ENCODE results near the gene COLGALT1. TPM values are rescaled to one million over a fixed set of nuclear protein-coding genes. Genes with fewer than 3 reads are reported as not detected.

The COLGALT1 gene
- total and polyA plus RNA-seq, 2 of the 8 experiments (the other 6 are each of a cell fraction or from before 2014, with no cell fraction given), result 44.7 to 58.1 TPM

DNA sequence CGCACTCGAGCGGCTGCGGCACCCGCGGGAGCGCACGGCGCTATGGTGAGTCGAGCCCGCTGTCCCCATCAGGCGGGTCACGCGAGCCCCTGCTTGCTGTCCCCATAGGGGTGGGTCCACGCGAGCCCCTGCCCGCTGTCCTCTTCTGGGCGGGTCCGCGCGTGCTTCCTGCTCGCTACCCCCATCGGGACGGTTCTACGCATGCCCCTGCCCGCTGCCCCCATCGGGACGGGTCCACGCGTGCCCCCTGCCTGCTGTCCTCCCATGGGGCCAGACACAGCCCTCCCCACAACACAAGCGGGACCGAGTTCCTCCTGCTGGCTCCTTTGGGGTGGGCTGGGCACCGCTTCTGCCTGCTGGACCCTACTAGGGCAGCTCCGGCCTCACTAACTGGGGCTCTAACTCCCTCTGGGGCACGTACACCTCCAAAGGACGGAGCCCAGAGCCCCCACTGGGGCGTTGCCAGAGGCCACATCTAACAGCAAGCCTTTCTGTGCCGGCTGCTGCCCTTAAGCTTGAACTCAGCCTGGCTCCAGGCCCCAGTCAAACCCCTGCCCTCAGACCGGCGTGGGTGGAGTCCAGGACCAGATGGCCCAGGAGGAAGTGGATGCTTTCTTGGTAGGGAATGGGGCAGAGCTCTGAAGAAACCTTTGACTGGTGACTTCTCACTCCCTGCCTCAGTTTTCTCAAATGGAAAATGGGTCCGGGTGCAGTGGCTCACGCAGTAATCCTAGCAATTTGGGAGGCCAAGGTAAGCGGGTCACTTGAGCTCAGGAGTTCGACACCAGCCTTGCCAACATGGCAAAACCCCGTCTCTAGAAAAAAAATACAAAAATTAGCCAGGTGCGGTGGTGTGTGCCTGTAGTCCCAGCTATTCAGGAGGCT, 722 bp downstream of the COLGALT1 start:
- 0 out of 2 replicates have a peak overlapping the region, but pooled peaks have one; percentile 2 for H4K8ac ChIP-seq (ENCODE audit: extremely low read depth, insufficient read depth, low read length)
- H3K14ac ChIP-seq (ENCODE audit: insufficient read length), result no peak overlapping the region
- no peak overlapping the region for H4K5ac ChIP-seq (ENCODE audit: insufficient read length, low read depth, low read length)
- H3K4me2 ChIP-seq (ENCODE audit: insufficient read depth in 1 of 2, low read depth in 2 of 2, low read length in 2 of 2), result peak overlapping the region; percentile 78 to 93
- H4K91ac ChIP-seq (replicated peaks; ENCODE audit: insufficient read length, low read length), result no peak overlapping the region
- no peak overlapping the region for H2BK120ac ChIP-seq (replicated peaks; ENCODE audit: low read depth, low read length)
- no peaks in the 10 kb centered on the region for H3K79me1 ChIP-seq (ENCODE audit: low read depth, low read length)
- no peaks in the 10 kb centered on the region for H3K9me3 ChIP-seq (ENCODE audit: insufficient read depth in 2 of 2, low read depth in 1 of 2, low read length in 1 of 2)
- H3K36me3 ChIP-seq (ENCODE audit: control insufficient read depth in 2 of 4, insufficient read depth in 4 of 4, low read length in 3 of 4), result peaks cover 0 to 4% (median 0%) of the 10 kb centered on the region in 4 experiments; a peak in 1 of 8 replicates
- peak overlapping the region; percentile 45 to 78 (median 54); a peak in 6 of 7 replicates for H3K9ac ChIP-seq (replicated peaks in 1 of 4; ENCODE audit: extremely low read depth in 1 of 4, low read depth in 3 of 4, low read length in 3 of 4)
- peaks cover 2 to 4% of the 10 kb centered on the region in 2 experiments for H4K20me1 ChIP-seq (replicated peaks in 1 of 2; ENCODE audit: control insufficient read depth in 1 of 2, insufficient read depth in 2 of 2, low read length in 2 of 2)
- H3K4ac ChIP-seq (replicated peaks; ENCODE audit: insufficient read length, low read depth, low read length), result peak overlapping the region; percentile 38
- no peak overlapping the region for H2AK5ac ChIP-seq (ENCODE audit: low read depth, low read length)
- no peaks in the 10 kb centered on the region; a peak in 1 of 4 replicates for H3K79me2 ChIP-seq (ENCODE audit: control insufficient read depth in 1 of 2, insufficient read depth in 2 of 2, low read length in 2 of 2)
- FAIRE-seq (no peak), DNase-seq (ENCODE audit: low read depth in 1 of 2, low spot score in 2 of 2) (peak in 1 of 2 experiments; percentile 67)
- POLR2A ChIA-PET (ENCODE audit: partially characterized antibody), result interaction anchor here (0.6 to 1.0 kb wide), 4 partner anchors 21 to 299 kb away, joined by 3 to 4 read pairs (median 4); partner anchors contain the start of gene B3GNT3
- H2AFZ ChIP-seq (ENCODE audit: low read length), result no peak overlapping the region
- H3K4me3 ChIP-seq (ENCODE audit: extremely low read depth in 1 of 4, insufficient read depth in 2 of 4, low read depth in 3 of 4, low read length in 4 of 4), result peak overlapping the region; percentile 65 to 84 (median 66)
- no peak overlapping the region for H2BK12ac ChIP-seq (ENCODE audit: low read depth, low read length)
- CTCF ChIA-PET (ENCODE audit: partially characterized antibody), result interaction anchor here (0.6 to 4.8 kb wide), 12 partner anchors 9 to 440 kb away, joined by 3 to 28 read pairs (median 4); partner anchors contain the start of gene NXNL1
- H3K23me2 ChIP-seq (ENCODE audit: low read depth, low read length), result peaks cover 9% of the 10 kb centered on the region; the same call in 1 of the 2 replicates
- no peak overlapping the region for H2BK5ac ChIP-seq (ENCODE audit: low read depth, low read length)
- no peak overlapping the region; the same call in 1 of the 2 replicates for H2BK15ac ChIP-seq (ENCODE audit: low read length)
- WGBS, 2 experiments (ENCODE audit: extremely low coverage in 1 of 2, insufficient coverage in 1 of 2, insufficient read length in 1 of 2, insufficient replicate concordance in 2 of 2, low coverage in 1 of 2, low lambda C conversion rate in 2 of 2, missing lambda C conversion rate in 1 of 2), result 16% methylated on average over 42 of the region's 46 CpGs; no CpG with 5 or more reads in 1 of the 2 experiments
- H3K27ac ChIP-seq (ENCODE audit: low read depth, low read length), result no peak overlapping the region
- H3K4me1 ChIP-seq (replicated peaks in 1 of 4; ENCODE audit: control insufficient read depth in 3 of 4, insufficient read depth in 4 of 4, low read length in 3 of 4), result peaks cover 0 to 7% (median 3%) of the 10 kb centered on the region in 4 experiments; a peak in 5 of 7 replicates
- H2BK20ac ChIP-seq (ENCODE audit: low read length), result no peak overlapping the region
- H3K56ac ChIP-seq (replicated peaks; ENCODE audit: insufficient read length, low read depth, low read length), result no peak overlapping the region
- H3K18ac ChIP-seq (ENCODE audit: extremely low read depth, low read length), result peak overlapping the region; percentile 32; the same call in 1 of the 2 replicates
- no peak overlapping the region for H3K23ac ChIP-seq (ENCODE audit: insufficient read length)
- H3K27me3 ChIP-seq (replicated peaks in 1 of 4; ENCODE audit: control insufficient read depth in 3 of 4, extremely low read depth in 1 of 4, insufficient read depth in 3 of 4, low read length in 3 of 4), result peaks cover 0 to 7% (median 2%) of the 10 kb centered on the region in 4 experiments; a peak in 2 of 7 replicates
- no peak for TF ChIP-seq MAFK (IDR thresholded peaks at IDR 0.05; ENCODE audit: low read depth, low read length)
- TF ChIP-seq HDAC6 (IDR thresholded peaks at IDR 0.05; ENCODE audit: low read depth, low read length), result no peak
- TF ChIP-seq POLR2AphosphoS5 (IDR thresholded peaks at IDR 0.05; ENCODE audit: low read depth, low read length), result no peak
- TF ChIP-seq CBX5 (IDR thresholded peaks at IDR 0.05; ENCODE audit: low read depth, low read length), result no peak
- no peak for TF ChIP-seq RNF2 (IDR thresholded peaks at IDR 0.05; ENCODE audit: borderline replicate concordance, low read depth, low read length, missing control alignments, poor library complexity, severe bottlenecking)
- TF ChIP-seq BCL11A (IDR thresholded peaks at IDR 0.05; ENCODE audit: low read depth in 2 of 2, low read length in 2 of 2), result no peak
- TF ChIP-seq JUND (IDR thresholded peaks at IDR 0.05; ENCODE audit: low read length), result no peak
- peak; percentile 38; the same call in 1 of the 2 replicates for TF ChIP-seq BACH1 (IDR thresholded peaks at IDR 0.05; ENCODE audit: low read length)
- TF ChIP-seq RBBP5 (IDR thresholded peaks at IDR 0.05; ENCODE audit: borderline replicate concordance, low read depth, low read length), result 0 out of 2 replicates have a peak, but pooled peaks have one; percentile 1
- peak; percentile 26; the same call in 1 of the 2 replicates for TF ChIP-seq PHF8 (conservative IDR thresholded peaks at IDR 0.05; ENCODE audit: low read depth, low read length)
